GM20431 (cell line): Measurements from ENCODE around the gene WDR62.

ENCODE experiments used
- in situ Hi-C: fragments of 300-500 bp; cut with MseI, MboI; formaldehyde crosslinking; loops from one replicate; pipeline ENCODE4 v1.15.0; 2020; ENCODE audit warnings: low sequenced_read_pairs; ENCODE audit not compliant: unreplicated experiment

WDR62 gene

DNA sequence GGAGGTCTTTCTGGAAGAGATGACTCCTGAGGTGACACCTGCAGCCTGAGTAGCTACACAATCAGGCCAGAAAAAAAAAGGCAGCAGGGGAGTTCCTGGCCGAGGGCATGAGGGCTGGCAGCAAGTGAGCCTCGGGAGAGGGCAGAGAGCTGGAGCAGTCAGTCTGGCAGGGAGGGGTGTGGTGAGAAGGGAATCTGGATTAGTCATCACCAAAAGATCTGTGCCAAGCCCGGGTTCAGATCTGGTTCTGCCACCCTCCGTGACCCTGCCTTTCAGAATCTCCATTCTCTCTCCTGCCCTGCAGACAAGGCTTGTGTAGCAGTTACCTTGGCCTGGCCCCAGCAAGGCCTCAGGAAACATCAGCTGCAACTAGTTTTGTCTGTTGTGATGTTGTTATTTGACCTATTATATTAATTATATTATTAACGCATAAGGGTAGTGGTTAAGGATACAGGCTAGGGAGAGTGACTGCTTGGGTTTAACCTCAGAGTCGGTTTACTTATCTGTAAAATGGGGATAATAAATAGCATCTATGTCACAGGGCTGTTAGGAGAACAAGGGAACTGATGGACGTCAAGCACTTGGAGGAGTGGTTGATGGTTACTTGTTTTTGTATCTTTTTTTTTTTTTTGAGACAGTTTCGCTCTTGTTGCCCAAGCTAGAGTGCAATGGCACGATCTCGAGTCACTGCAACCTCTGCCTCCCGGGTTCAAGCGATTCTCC lies 82.4 kb downstream of the WDR62 start:
- in situ Hi-C loops, result no loop called here

DNA sequence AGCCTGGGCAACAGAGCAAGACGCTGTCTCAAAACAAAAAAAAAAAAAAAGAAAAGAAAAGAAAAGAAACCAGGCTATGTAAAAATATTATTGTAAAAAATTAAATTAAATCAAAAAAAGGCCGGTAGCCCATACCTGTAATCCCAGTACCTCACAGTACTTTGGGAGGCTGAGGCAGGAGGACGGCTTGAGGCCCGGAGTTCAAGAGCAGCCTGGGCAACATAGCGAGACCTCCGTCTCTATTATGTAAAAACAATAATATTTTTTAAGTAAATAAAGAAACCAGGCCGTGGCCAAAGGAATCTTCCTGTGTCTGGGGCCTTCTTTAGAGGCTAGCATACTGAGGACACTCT lies 84.4 kb downstream of the WDR62 start:
- in situ Hi-C loops, result no loop called here

DNA sequence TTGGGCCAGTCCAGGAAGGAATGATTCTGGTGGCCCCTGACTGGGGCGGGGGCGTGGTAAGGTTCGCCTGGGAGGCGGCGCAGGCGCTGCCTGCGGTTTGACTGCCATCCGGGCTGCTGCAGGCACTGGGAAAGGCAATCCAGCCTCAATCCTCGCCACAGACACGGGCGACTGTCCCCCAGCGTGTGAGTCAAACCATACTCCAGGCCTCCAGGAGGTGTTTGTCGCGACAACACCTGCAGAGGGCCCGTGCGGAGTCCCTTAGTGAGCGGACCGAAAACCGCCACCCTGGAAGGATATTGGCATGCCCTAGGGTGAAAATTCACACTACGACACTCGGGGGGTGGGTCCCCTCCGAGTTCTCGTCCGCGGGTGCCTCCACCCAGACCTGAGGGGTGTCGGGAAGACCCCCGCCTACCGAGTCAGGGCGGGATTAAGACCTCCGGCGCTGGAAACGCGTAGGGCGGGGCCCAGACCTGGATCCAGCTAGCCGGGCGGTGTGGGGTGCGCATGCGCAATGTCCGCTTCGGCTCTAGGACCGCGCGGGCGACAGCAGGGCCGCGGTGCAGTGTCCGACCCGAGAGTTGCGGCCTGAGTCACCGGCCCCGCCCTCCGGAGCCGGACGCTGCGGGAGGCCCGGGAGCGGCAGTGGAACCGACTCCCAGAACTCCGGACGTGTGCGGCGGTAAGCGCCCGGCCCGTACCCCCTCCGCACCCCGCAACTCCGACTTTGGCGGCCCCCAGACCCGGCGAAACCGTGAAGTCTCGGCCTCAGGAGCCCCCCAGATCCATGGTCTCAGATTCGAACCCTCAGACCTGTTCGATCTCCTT lies 85.0 kb downstream of the WDR62 start, which contains the start of gene CAPNS1:
Gene CAPNS1 (plus strand): TSS at position 594 of the 831 bp plus-strand sequence. CDS start 946 bp downstream, outside the sequence.
- in situ Hi-C loops, result no loop called here

DNA sequence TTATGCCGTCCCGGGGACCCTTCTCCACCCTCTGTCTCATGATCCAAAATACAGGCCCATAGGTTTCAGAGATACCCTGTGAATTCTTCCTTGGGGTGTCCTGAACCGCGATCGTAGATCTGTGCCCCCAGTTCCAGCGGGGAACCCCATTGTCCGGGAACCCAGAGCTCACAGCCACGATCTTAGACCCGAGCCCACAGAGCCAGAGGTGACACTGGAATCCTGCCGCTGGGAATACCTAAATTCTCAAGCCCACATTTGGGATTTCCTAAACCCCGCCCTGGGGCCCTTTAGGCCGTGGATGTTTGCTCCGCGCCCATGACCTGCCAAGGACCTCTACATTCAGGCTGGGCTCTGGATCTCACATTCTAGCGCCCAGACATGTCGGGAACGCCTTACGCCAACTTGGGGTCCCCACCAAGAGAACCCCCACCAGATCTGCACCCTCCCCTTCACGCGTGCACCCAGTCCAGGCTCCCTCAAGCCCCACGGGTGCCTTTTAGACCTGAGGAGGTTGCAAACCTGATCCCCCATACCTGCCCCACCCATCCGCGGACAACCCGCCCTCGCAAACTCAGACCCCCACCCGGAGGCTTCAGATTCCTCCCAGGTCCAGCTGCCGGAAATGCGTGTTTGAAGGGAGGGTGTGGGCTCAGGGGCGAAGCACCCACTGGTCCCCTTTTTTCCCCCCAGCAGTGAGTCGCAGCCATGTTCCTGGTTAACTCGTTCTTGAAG lies 85.8 kb downstream of the WDR62 start:
- in situ Hi-C loops, result no loop called here

DNA sequence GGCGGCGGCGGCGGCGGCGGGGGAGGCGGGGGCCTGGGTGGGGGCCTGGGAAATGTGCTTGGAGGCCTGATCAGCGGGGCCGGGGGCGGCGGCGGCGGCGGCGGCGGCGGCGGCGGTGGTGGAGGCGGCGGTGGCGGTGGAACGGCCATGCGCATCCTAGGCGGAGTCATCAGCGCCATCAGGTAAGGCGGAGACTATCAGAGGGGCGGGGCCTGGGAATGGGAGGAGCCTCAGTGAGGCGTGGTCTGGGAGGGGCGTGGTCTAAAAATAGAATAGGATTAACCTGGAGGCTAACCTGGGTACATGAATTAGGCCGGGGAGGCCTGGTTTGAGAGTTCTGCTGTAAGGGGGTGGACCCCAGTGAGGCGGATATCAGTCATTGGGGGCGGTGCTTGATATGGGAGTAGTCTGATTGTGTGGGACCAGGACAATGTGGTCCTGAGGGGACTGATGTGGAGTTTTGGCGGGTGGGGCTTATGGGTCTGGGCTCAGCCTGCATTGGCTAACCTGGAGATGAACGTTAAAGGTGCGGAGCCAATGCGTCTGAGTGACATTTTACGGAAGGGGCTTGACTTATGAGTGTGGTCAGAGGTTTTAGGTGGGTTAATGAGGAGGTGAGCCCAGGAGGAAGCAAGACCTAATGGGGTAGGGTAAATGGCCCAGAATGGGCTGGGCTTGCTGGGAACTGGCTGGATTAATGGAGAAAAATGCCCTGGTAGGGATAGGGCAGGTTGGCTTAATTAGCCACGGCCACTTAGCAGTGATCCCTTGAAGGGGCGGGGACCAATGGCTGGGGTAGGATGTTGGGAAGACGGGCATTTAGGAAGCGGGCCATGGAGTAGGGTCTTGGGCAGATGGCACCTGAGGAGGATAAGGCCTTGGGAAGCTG lies 86.6 kb downstream of the WDR62 start:
- in situ Hi-C loops, result no loop called here

DNA sequence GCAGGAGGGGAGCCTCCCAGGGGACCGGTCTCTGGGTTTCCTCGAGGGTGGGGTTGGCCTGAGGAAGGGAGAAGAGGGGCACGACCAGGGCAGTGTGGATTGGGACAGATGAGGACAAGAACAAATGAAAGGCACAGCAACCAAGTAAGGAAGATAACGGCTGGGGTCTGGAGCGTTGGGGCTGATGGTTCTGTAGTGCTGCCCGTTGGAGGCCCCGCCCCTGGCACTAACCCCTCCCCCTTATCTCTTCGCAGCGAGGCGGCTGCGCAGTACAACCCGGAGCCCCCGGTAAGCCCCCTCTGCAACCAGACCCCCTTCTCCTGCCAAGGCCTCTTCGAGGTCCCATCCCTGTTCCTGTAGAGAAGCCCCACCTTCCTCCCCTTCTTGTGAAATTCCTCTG lies 87.3 kb downstream of the WDR62 start:
- in situ Hi-C loops, result no loop called here

DNA sequence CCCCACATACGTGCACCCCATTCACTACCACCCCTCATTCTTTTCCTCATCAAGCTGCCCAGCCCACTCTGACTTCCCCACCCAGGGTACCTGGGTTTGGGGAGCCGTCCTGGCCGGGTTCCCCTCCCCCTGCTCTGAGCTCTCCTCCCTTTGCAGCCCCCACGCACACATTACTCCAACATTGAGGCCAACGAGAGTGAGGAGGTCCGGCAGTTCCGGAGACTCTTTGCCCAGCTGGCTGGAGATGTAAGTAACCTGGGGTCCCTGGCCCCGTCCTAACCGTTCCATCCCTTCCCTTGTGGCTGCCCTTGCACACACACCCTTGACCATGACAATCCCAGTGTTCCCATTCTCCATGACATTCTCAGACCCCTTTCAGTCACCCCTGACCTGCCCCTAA lies 87.8 kb downstream of the WDR62 start:
- in situ Hi-C loops, result no loop called here

DNA sequence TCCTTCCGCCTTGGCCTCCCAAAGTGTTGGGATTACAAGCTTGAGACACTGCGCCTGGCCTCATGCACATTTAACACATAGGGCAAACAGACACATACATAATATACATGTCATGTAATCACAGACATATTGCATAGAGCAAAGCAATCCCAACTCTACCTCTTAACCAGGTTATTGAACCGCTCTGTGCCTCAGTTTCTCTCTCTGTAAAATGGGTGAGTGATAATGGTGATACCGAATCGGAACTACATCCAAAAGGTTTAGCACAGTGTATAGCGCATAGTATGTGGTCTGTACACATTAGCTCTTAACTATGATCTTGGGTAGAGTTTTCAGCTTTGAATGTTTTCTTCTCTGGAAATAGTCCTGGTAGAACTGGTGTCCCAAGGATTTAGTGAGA lies 89.9 kb downstream of the WDR62 start:
- in situ Hi-C loops, result no loop called here

DNA sequence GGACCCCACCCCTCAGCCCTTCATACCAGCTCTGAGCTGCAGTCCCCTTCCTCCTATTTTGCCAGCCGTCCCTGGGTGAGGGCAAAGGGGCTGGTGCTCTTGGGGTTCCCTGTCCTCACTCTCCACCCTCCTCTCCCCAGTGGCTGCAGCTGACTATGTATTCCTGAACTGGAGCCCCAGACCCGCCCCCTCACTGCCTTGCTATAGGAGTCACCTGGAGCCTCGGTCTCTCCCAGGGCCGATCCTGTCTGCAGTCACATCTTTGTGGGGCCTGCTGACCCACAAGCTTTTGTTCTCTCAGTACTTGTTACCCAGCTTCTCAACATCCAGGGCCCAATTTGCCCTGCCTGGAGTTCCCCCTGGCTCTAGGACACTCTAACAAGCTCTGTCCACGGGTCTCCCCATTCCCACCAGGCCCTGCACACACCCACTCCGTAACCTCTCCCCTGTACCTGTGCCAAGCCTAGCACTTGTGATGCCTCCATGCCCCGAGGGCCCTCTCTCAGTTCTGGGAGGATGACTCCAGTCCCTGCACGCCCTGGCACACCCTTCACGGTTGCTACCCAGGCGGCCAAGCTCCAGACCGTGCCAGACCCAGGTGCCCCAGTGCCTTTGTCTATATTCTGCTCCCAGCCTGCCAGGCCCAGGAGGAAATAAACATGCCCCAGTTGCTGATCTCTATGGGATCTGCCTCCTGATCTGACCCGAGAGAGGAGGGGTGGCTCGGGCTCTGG lies 95.1 kb downstream of the WDR62 start:
- in situ Hi-C loops, result no loop called here

DNA sequence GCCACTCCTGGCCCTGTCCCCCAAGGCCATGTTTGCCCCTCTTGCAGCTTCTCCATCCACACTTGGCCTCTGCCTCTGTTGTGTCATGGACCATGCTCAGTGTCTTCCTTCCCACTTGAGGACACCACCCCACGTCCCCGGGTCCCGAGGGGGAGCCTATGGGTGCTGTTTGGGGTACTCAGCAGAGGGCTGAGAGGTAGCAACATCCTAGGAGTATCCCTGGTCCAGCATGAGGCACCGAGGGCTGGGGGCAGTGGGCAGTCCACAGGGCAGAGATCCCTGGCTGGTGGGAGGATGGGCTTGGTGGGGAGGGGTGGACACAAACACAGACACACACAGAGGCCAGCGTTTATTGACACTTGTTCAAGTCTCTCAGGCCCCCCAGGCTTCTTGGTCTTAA lies 95.9 kb downstream of the WDR62 start:
- in situ Hi-C loops, result no loop called here

DNA sequence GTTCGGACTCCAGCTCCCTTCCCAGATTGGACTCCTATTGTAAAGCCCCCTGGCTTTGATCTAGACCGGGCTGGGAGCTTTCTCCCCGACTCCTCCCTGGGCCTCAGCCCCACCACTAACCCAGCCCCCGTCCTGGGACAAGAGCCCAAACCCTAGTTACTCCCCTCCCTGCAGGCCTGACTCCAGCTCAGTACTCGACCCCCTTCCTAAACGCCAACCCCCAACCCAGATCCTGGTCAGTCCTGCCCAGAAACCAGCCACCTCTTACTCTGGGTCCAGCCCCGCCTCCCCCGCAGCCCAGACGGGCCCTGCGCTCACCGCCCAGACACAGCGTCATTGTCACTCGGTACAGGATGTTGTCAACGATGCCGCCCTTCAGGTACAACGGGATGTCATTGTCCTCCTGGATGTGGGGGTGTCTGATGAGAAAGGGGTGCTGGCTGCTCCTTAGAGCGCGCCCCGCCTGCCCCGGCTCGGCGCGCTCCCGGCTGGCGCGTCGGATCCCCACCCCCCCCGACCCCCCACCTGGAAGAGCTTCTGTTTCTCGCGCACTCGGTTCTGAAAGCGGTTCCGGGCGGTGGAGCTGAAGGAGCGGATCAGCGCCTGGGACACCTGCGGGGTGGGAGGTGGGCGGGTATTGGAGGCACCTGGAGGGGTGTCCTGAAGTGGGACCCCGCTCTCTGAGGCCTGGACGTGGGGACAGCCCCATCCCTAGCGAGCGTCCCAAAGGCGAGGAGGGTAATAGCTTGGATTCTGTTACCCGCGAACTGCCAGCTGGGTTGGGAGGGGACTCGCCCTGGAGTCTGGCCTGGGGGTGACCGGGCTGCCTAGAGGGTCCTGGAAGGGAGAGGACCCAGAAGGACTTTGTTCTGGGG lies 96.7 kb downstream of the WDR62 start:
- in situ Hi-C loops, result no loop called here

DNA sequence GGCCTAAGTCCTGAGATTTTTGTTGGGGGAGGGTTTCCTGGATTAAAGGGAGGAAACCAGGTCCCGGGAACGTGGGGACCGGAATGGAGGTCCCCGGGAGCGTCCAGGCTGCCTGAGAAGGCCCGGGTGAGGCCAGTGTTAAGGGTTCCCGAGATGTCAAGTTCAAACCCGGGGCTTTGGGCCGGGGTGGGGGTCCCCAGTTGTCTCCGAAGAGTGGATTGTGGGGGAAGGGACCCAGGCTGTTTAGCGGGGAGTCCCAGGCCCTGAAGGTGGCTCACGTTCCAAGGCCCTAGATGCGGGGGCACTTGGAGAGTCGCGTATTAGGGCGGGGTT lies 97.3 kb downstream of the WDR62 start:
- in situ Hi-C loops, result no loop called here

DNA sequence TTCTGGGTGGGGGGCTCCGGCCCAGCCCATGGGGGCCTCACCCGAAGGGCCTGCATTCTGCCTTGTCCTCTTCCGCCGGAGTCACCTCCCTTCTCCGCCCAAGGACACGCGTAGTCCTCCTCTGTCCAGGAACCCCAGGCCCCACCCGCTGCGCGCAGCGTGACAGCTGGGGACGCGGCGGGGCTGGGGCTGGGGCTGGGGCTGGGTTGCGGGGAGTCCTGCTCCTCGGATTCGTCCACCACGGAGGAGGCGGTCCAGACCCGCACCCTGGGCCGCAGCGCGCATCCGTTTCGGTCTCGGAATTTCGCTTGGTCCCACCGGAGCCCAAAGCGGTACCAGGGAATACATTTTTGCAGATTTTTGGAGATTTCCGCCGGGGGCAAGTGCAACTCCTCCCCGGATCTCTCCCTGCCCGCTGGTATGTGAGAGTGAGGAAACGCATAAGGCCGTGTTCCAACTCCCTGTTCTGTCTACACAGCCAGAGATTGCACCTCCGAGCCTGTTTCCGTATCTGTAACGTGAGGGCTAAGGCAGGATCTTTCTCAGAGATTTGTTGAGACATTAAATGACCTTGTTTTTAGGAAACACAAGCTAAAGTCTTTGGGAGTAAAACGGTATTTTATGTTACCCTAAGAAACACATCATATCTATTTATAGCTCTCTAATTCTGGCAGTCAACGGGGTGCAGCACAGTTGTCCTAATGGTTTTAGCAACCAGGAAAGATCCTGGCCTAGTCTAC lies 97.8 kb downstream of the WDR62 start, which contains the start of gene COX7A1:
Gene COX7A1 (minus strand): TSS at position 96 of the 740 bp plus-strand sequence. CDS start 40 bp downstream, at position 56.
- in situ Hi-C loops, result no loop called here

DNA sequence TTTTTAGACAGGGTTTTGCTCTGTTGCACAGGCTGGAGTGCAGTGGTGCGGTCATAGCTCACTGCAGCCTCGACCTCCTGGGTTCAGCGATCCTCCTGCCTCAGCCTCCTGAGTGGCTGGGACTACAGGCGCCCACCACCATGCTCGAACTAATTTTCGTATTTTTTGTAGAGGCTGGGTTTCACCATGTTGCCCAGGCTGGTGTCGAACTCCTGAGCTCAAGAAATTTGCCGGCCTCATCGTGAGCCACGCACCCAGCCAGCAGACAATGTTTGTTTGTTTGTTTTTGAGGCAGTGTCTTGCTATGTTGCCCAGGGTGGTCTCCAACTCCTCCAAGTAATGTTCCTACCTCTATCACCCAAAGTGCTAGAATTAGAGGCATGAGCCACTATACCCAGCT lies 98.4 kb downstream of the WDR62 start:
- in situ Hi-C loops, result no loop called here
